SK-N-SH (cell line): Measurements from ENCODE around the gene TAGLN2. TPM values are rescaled to one million over a fixed set of nuclear protein-coding genes. Genes with fewer than 3 reads are reported as not detected.

Experiments
- CTCF ChIA-PET: fragments of 300-600, 350-600 bp; formaldehyde crosslinking; extraction: SDS; loops from one replicate; lab custom pipeline; 2021; lab: Yijun Ruan, JAX
- POLR2A ChIA-PET: fragments of 350-600 bp; sonication (Branson Sonifier 250); formaldehyde crosslinking; extraction: SDS; loops from one replicate; lab custom pipeline; 2020; ENCODE audit warnings: antibody characterized with exemption, inconsistent platforms; lab: Yijun Ruan, JAX
- DNase-seq: peaks from one replicate; pipeline ENCODE4 v3.0.0; 2012
- H2AFZ ChIP-seq: fragments of 200-600 bp; sonication (generic); 2 replicates; pipeline ENCODE4 v1.8.1; 2016; ENCODE audit warnings: antibody characterized with exemption, mild to moderate bottlenecking, low read depth
- H3F3A ChIP-seq: fragments of 200-600 bp; sonication (generic); replicated peaks from 2 replicates; pipeline ENCODE3; 2016; ENCODE audit warnings: antibody characterized with exemption, mild to moderate bottlenecking; ENCODE audit not compliant: insufficient read depth
- H3K27ac ChIP-seq, 2 experiments: fragments of 200-500 bp in 1 of 2; fragments of 200-600 bp in 1 of 2; sonication (Bioruptor generic) in 1 of 2; sonication (generic), shearing (Covaris generic) in 1 of 2; 2 replicates each; pipeline versions ENCODE4 v1.5.1 to v1.6.1; 2014 to 2016; ENCODE audit warnings: low read depth in 2 of 2, inconsistent platforms in 1 of 2, low read length in 1 of 2, mild to moderate bottlenecking in 1 of 2, mixed read lengths in 1 of 2
- H3K27me3 ChIP-seq: fragments of 200-600 bp; sonication (generic), shearing (Covaris generic); 2 replicates; pipeline ENCODE4 v1.6.1; 2016; ENCODE audit warnings: mixed run types; ENCODE audit not compliant: insufficient read depth
- H3K36me3 ChIP-seq, 2 experiments: fragments of 200-500 bp in 1 of 2; fragments of 200-600 bp in 1 of 2; sonication (Bioruptor generic) in 1 of 2; sonication (generic) in 1 of 2; replicated peaks in 1 of 2; 2 replicates each; pipeline versions ENCODE3 to v1.5.1; 2014 to 2016; ENCODE audit warnings: low read length in 1 of 2, mild to moderate bottlenecking in 1 of 2; ENCODE audit not compliant: insufficient read depth in 2 of 2, control insufficient read depth in 1 of 2
- H3K4me1 ChIP-seq, 2 experiments: fragments of 200-500 bp in 1 of 2; fragments of 200-600 bp in 1 of 2; sonication (Bioruptor generic) in 1 of 2; sonication (generic), shearing (Covaris generic) in 1 of 2; 2 replicates each; pipeline versions ENCODE4 v1.5.1 to v1.6.1; 2014 to 2016; ENCODE audit warnings: low read depth in 1 of 2, low read length in 1 of 2, mixed run types in 1 of 2; ENCODE audit not compliant: insufficient read depth in 2 of 2, control insufficient read depth in 1 of 2
- H3K4me2 ChIP-seq: fragments of 200-600 bp; sonication (generic), shearing (Covaris generic); 2 replicates; pipeline ENCODE4 v1.6.1; 2017; ENCODE audit warnings: mixed run types
- H3K4me3 ChIP-seq, 2 experiments: fragments of 200-500 bp in 1 of 2; fragments of 200-600 bp in 1 of 2; sonication (Bioruptor generic) in 1 of 2; sonication (generic), shearing (Covaris generic) in 1 of 2; 2 replicates each; pipeline versions ENCODE4 v1.5.1 to v1.8.1; 2014 to 2016; ENCODE audit warnings: low read depth in 2 of 2, inconsistent platforms in 1 of 2, low read length in 1 of 2, mild to moderate bottlenecking in 1 of 2, mixed read lengths in 1 of 2, moderate library complexity in 1 of 2
- H3K79me2 ChIP-seq: fragments of 200-600 bp; sonication (generic); 2 replicates; pipeline ENCODE4 v1.8.1; 2017; ENCODE audit warnings: mild to moderate bottlenecking; ENCODE audit not compliant: insufficient read depth
- H3K9ac ChIP-seq: fragments of 200-600 bp; sonication (generic); 2 replicates; pipeline ENCODE4 v1.6.1; 2017; ENCODE audit warnings: mixed run types
- H3K9me2 ChIP-seq: fragments of 200-600 bp; sonication (generic); 2 replicates; pipeline ENCODE4 v1.6.1; 2017; ENCODE audit warnings: mixed run types
- H3K9me3 ChIP-seq: fragments of 200-600 bp; sonication (generic); 2 replicates; pipeline ENCODE4 v1.6.1; 2017; ENCODE audit warnings: mixed run types, mild to moderate bottlenecking, moderate library complexity
- H4K20me1 ChIP-seq: fragments of 200-600 bp; sonication (generic); 2 replicates; pipeline ENCODE4 v1.6.1; 2017; ENCODE audit warnings: mild to moderate bottlenecking, mixed run types; ENCODE audit not compliant: insufficient read depth
- CHD2 ChIP-seq: fragments of 150-350 bp; IDR thresholded peaks from 2 replicates; pipeline ENCODE4 v1.6.1; 2018; ENCODE audit warnings: low read length; ENCODE audit not compliant: partially characterized antibody
- EP300 ChIP-seq, 2 experiments: IDR thresholded peaks; 2 replicates each; pipeline versions ENCODE4 v1.4.0 to v1.6.1; 2012; ENCODE audit warnings: borderline replicate concordance in 1 of 2, low read depth in 1 of 2, low read length in 1 of 2
- EZH2phosphoT487 ChIP-seq: fragments of 200-600 bp; sonication (generic); IDR thresholded peaks from 2 replicates; pipeline ENCODE4 v1.6.1; 2017; ENCODE audit warnings: low read depth, mixed run types, mild to moderate bottlenecking, antibody characterized with exemption, moderate library complexity, borderline replicate concordance
- FOSL2 ChIP-seq: IDR thresholded peaks from 2 replicates; pipeline ENCODE4 v1.4.0; 2012; ENCODE audit warnings: low read depth, mild to moderate bottlenecking, moderate library complexity, borderline replicate concordance
- FOXJ3 ChIP-seq: sonication (generic); formaldehyde crosslinking; IDR thresholded peaks from 2 replicates; pipeline ENCODE4 v1.5.1; 2020; ENCODE audit warnings: mild to moderate bottlenecking, missing genetic modification reagents
- NFIC ChIP-seq: IDR thresholded peaks from 2 replicates; pipeline ENCODE4 v1.4.0; 2012; ENCODE audit warnings: borderline replicate concordance
- POLR2AphosphoS5 ChIP-seq: IDR thresholded peaks from 2 replicates; pipeline ENCODE4 v1.6.1; 2012; ENCODE audit warnings: low read depth, low read length
- RFX5 ChIP-seq: IDR thresholded peaks from 2 replicates; pipeline ENCODE4 v1.6.1; 2012; ENCODE audit warnings: mild to moderate bottlenecking, improper control_type of control experiment, low read length
- WGBS: methylation state at CpG from one replicate; pipeline ENCODE4 v1.1.6; 2017; ENCODE audit warnings: low lambda C conversion rate; 5-methylcytosine and 5-hydroxymethylcytosine counted together
- polyA plus RNA-seq, 3 experiments: library from polyadenylated mRNA; depleted of rRNA; stranded (reverse); fragments of >200 nt; gene quantifications; 2 replicates each; pipeline ENCODE4 v1.2.3, GENCODE V29; 2012
- TF ChIP-seq, protein P1 (sequence below): IDR thresholded peaks from 2 replicates; pipeline ENCODE4; 2012
- TF ChIP-seq, protein P2 (sequence below): IDR thresholded peaks from 2 replicates; pipeline ENCODE4 v1.4.0; 2012; ENCODE audit warnings: low read depth
- TF ChIP-seq, protein P3 (sequence below): fragments of 200-600 bp; sonication (generic); IDR thresholded peaks from 2 replicates; pipeline ENCODE4 v1.6.1; 2017; ENCODE audit warnings: antibody characterized with exemption, mild to moderate bottlenecking, moderate library complexity
- TF ChIP-seq, protein P4 (sequence below): IDR thresholded peaks from 2 replicates; pipeline ENCODE4 v1.4.0; 2012; ENCODE audit warnings: low read depth, borderline replicate concordance

TAGLN2 gene
- polyA plus RNA-seq, 1 of the 3 experiments (the other 2 are of a cell fraction), result 646 TPM

DNA sequence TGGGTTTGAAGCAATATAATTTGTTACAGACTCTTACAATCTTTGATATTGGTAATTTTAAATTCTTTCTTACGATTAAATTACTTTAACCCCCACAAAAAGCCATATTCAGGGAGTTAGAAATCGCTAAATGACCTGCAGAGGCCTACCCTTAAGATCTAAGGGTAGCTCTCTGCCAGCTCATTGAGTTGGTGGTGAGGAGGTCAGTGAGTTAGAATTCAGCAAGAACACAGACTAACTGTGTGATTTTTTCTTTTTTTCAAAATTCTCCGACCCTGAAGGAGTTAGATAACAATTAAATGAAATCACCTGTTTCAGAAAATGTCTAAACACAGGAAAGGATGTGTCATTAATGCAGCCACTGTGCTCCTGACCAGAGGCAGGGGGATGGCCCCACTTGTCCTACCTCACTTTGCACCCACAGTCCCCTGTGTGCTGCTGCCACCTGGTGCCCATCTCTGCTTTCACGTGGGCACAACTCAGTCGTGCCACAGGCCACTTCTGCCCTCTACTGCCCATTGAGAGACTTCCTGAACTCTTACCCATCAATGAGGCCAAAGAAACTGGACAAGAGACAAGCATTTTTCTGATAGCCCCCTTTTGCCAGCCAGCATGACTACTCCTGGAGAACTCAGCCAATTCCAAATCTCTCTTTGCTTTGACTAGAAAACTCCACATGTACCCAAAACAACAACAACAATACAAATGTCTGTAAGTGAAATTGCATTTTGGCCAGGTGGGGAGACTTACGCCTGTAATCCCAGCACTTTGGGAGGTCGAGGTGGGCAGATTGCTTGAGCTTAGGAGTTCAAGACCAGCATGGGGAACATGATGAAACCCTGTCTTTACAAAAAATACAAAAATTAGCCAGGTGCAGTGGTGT lies 33.8 kb downstream of the TAGLN2 start (continued):
- TF ChIP-seq, protein P1, sequence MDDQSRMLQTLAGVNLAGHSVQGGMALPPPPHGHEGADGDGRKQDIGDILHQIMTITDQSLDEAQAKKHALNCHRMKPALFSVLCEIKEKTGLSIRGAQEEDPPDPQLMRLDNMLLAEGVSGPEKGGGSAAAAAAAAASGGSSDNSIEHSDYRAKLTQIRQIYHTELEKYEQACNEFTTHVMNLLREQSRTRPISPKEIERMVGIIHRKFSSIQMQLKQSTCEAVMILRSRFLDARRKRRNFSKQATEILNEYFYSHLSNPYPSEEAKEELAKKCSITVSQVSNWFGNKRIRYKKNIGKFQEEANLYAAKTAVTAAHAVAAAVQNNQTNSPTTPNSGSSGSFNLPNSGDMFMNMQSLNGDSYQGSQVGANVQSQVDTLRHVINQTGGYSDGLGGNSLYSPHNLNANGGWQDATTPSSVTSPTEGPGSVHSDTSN, result no peak
- TF ChIP-seq, protein P2, sequence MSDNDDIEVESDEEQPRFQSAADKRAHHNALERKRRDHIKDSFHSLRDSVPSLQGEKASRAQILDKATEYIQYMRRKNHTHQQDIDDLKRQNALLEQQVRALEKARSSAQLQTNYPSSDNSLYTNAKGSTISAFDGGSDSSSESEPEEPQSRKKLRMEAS, result peak; percentile 68
- TF ChIP-seq, protein P3, sequence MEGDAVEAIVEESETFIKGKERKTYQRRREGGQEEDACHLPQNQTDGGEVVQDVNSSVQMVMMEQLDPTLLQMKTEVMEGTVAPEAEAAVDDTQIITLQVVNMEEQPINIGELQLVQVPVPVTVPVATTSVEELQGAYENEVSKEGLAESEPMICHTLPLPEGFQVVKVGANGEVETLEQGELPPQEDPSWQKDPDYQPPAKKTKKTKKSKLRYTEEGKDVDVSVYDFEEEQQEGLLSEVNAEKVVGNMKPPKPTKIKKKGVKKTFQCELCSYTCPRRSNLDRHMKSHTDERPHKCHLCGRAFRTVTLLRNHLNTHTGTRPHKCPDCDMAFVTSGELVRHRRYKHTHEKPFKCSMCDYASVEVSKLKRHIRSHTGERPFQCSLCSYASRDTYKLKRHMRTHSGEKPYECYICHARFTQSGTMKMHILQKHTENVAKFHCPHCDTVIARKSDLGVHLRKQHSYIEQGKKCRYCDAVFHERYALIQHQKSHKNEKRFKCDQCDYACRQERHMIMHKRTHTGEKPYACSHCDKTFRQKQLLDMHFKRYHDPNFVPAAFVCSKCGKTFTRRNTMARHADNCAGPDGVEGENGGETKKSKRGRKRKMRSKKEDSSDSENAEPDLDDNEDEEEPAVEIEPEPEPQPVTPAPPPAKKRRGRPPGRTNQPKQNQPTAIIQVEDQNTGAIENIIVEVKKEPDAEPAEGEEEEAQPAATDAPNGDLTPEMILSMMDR, result peak; percentile 100
- TF ChIP-seq EZH2phosphoT487 (no peak), FOXJ3 (no peak), CHD2 (peak; percentile 50), RFX5 (no peak), FOSL2 (no peak)

DNA sequence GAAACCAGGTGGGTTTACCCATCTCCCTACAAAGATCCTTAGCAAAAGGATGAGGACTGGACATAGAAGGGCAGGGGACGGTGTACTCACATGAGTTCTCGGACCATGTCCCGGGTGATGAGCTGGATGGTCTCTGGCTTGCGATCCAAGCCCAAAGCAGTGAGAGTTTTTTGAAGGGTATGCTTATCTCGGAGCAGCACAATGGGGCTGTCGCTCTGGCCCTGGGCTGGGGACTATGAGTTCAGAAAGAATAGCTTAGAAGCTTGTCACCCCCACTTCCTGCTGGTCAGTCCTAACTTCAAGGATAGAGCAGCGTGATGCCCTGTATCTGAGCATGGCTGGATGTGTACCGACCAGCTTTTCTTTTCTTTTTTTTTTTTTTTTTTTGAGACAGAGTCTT lies 34.9 kb downstream of the TAGLN2 start:
- H3K9ac ChIP-seq, result peak overlapping the region; percentile 28; the same call in 1 of the 2 replicates
- no peaks in the 10 kb centered on the region for H3K9me2 ChIP-seq
- H3K79me2 ChIP-seq, result no peaks in the 10 kb centered on the region
- H3F3A ChIP-seq, result peaks cover 9% of the 10 kb centered on the region
- no peaks in the 10 kb centered on the region for H3K36me3 ChIP-seq
- no peaks in the 10 kb centered on the region for H3K9me3 ChIP-seq
- DNase-seq, result no peak
- POLR2A ChIA-PET, result interaction anchor here (1.8 kb wide), 1 partner anchor 91 kb away, joined by 6 read pairs; no protein-coding TSS in a partner anchor
- H3K27ac ChIP-seq, result peak overlapping the region; percentile 78 to 94
- CTCF ChIA-PET, result interaction anchor here (0.6 to 14.6 kb wide), 27 partner anchors 10 to 1131 kb away, joined by 3 to 533 read pairs (median 6); partner anchors contain the start of genes DUSP23, FCRL6, SLAMF8 and VSIG8
- no peaks in the 10 kb centered on the region for H4K20me1 ChIP-seq
- H3K4me3 ChIP-seq, result no peak overlapping the region
- WGBS, result 90% methylated on average over 8 of the region's 8 CpGs
- TF ChIP-seq, protein P4, sequence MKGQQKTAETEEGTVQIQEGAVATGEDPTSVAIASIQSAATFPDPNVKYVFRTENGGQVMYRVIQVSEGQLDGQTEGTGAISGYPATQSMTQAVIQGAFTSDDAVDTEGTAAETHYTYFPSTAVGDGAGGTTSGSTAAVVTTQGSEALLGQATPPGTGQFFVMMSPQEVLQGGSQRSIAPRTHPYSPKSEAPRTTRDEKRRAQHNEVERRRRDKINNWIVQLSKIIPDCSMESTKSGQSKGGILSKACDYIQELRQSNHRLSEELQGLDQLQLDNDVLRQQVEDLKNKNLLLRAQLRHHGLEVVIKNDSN, result no peak
- TF ChIP-seq POLR2AphosphoS5 (no peak), EZH2phosphoT487 (no peak), NFIC (no peak), EP300 (IDR thresholded peaks at IDR 0.05; ENCODE audit: borderline replicate concordance in 1 of 2, low read depth in 1 of 2, low read length in 1 of 2) (no peak)
- H3K27me3 ChIP-seq, result no peaks in the 10 kb centered on the region
- H3K4me2 ChIP-seq, result peak overlapping the region; percentile 41; the same call in 1 of the 2 replicates
- peaks cover 13 to 25% of the 10 kb centered on the region in 2 experiments for H3K4me1 ChIP-seq
- H2AFZ ChIP-seq, result peak overlapping the region; percentile 61
